ENCODE results near the gene HINFP.

The HINFP gene, protein sequence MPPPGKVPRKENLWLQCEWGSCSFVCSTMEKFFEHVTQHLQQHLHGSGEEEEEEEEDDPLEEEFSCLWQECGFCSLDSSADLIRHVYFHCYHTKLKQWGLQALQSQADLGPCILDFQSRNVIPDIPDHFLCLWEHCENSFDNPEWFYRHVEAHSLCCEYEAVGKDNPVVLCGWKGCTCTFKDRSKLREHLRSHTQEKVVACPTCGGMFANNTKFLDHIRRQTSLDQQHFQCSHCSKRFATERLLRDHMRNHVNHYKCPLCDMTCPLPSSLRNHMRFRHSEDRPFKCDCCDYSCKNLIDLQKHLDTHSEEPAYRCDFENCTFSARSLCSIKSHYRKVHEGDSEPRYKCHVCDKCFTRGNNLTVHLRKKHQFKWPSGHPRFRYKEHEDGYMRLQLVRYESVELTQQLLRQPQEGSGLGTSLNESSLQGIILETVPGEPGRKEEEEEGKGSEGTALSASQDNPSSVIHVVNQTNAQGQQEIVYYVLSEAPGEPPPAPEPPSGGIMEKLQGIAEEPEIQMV

DNA sequence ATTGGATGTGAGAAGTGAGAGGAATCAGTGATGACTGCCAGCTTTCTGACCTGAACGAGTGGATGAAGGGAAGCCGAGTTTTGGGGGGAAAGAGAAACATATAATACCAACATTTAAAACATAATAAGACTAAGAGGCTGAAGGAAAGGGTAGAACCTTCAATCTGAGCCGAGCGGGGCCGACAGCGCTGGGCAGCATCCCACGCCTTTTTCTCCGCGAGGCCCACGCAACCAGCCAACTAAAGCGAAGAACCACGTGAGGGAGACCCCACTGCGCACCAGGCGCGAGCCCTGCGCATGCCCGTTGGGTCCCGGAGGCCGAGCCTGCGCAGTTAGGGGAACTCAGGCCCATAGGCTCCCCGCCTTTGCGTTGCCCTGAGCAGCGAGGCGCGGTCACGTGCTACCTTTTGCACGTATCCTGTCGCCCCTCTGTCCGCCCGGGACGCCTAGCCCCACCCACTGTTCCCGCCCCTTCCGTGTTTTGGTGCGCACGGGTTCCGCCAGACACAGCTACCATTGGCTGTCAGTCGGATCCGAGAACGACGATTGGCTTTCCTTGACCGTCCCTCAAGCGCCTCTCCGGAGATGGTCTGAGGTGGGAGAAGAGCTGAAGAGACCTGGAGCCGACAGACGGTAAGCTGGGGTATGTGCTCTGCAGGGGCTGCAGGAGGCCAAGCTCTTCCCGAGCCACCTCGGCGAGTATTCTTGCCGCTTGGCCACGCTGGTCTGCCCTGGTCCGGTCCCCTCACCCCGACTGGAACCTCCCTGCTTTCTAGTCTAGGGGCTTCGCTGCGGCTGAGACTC lies at the start of gene HINFP:
HINFP (plus strand) TSS at position 573 of the 803 bp plus-strand sequence. CDS start 5,365 bp downstream, outside the sequence.
- in situ Hi-C loops (cut with HindIII; ENCODE audit: low pct_ligation_motif_present, low pct_unique_long_range_greater_than_20kb, low sequenced_read_pairs) = no loop called here
- peak; percentile 97 for DNase-seq

DNA sequence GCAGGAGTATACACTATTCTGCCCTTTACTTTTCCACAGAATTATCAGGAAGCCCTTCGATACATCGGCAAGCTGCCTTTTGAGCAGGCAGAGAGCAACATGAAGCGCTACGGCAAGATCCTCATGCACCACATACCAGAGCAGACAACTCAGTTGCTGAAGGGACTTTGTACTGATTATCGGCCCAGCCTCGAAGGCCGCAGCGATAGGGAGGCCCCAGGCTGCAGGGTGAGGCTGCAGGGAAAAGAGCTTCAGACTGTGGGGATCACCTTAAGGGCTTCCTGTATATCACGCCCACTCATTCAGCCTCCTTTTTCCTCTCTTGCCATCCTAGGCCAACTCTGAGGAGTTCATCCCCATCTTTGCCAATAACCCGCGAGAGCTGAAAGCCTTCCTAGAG lies 43.5 kb upstream of the HINFP start:
- DNase-seq = no peak
- in situ Hi-C loops (cut with HindIII; ENCODE audit: low pct_ligation_motif_present, low pct_unique_long_range_greater_than_20kb, low sequenced_read_pairs) = no loop called here

DNA sequence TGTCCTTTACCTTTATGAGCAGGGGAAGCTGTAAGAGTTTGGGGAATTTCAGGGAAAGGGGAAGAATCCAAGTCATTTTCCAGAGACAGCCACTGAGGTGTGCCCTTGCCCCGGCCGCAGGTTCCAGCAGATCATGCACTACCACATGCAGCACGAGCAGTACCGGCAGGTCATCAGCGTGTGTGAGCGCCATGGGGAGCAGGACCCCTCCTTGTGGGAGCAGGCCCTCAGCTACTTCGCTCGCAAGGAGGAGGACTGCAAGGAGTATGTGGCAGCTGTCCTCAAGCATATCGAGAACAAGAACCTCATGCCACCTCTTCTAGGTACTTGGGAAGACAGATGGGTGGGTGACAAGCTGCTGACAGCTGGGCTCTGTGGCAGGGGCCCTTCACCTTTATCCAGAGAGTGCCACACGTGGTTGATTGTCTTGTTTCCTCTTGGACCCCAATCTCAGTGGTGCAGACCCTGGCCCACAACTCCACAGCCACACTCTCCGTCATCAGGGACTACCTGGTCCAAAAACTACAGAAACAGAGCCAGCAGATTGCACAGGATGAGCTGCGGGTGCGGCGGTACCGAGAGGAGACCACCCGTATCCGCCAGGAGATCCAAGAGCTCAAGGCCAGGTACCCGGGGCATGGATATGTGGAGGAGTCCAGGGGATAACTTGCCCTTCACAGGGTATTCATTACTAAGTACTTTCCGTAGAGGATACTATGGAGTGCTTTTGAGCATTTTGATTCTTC lies 42.5 kb upstream of the HINFP start:
- in situ Hi-C loops (cut with HindIII; ENCODE audit: low pct_ligation_motif_present, low pct_unique_long_range_greater_than_20kb, low sequenced_read_pairs) = no loop called here
- no peak for DNase-seq

DNA sequence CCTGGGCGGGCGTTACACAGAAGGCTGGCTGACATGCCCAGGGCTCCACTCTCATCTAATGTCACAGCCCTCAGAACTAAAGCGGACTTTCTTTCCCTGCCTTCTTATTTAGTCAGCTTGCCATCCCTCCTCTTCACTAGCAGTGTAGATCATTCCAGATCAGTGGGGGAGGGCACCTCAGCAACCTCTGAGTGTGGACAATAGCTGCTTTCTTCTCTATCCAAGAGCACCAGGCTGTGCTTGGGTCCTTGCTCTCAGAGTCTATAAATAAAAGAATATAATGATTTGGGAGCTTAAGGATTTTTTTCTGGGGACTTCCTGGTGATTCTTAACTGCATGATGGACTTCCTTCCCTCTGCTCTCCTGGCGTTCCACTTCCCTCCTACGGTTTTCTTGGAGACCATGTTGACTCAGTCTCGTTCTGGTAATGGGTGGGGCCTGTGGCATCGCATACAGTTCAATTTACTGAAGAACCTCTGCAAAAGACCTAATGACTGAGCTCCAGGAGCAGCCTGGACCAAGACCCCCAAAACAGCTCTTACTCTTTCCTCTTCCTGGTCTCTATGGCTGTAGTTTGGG lies 39.6 kb upstream of the HINFP start:
- in situ Hi-C loops (cut with HindIII; ENCODE audit: low pct_ligation_motif_present, low pct_unique_long_range_greater_than_20kb, low sequenced_read_pairs) = no loop called here

DNA sequence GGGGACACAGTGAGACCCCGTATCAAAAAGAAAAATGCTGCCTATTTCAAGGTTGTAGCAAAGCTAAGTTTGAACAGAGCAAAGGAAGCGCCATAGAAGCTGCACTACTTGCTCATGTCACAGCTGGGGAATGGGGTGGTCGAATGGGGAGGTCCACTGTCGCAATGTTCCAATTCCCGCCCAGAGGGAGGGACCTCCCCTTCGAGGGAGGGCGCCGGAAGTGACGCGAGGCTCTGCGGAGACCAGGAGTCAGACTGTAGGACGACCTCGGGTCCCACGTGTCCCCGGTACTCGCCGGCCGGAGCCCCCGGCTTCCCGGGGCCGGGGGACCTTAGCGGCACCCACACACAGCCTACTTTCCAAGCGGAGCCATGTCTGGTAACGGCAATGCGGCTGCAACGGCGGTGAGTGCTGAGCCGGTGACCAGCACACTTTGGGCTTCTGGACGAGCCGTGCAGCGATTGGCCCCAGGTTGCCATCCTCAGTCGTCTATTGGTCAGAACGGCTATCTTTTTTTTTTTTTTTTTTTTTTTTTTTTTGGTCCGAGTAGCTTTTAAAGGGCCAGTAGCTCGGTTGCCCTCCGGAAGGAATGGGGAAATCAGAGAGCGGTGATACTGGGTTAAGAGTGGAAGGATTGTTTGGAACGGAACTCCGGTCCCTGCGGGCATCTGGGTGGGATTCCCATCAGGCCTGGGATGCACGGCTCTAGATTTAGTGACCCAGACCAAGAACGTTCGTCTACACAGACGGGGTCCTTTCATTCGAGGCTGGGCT lies 36.5 kb upstream of the HINFP start, which contains the start of gene HMBS:
HMBS (plus strand) TSS at position 219 of the 774 bp plus-strand sequence; CDS start at position 372, 153 bp downstream.
- in situ Hi-C loops (cut with HindIII; ENCODE audit: low pct_ligation_motif_present, low pct_unique_long_range_greater_than_20kb, low sequenced_read_pairs) = no loop called here
- DNase-seq = peak; percentile 91

More for the DNA sequence above, 39.6 kb upstream of the HINFP start:
- DNase-seq = no peak

DNA sequence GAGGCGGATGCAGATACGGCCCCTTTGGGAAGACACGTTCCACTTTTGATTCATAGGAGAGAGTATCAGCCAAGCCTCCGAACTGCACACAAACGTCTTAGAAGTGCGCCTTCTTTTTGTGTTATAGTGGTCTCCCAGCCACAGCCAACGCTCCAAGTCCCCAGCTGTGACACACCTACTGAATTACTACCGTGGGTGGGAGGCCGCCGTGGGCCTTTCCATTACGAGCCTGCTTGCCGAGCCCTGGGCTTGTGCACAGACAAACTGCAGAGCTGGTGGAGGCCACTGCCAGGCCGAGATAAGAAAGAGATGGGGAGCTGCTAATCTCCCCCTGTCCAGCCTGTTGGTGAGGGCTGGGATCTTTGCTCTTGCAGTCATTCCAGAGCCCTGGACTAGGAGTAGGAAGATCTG lies 35.9 kb upstream of the HINFP start:
- in situ Hi-C loops (cut with HindIII; ENCODE audit: low pct_ligation_motif_present, low pct_unique_long_range_greater_than_20kb, low sequenced_read_pairs) = no loop called here
- no peak for DNase-seq

DNA sequence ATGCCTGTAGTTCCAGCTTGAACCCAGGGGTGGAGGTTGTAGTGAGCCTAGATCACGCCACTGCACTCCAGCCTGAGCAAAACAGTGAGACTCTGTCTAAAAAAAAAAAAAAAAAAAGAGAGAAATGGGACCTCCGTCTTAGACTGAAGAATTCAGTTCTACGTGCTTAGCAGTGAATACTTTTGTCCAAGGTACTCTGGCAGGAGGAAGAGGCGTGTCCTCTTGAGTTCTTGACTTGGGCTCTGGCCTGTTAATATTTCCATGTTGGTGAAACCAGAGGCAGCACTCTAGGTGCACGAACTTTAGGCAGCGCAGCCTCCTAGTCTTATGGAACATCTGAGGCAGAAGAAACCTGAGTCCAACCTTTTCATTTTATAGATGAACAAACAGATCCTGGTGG lies 34.3 kb upstream of the HINFP start:
- in situ Hi-C loops (cut with HindIII; ENCODE audit: low pct_ligation_motif_present, low pct_unique_long_range_greater_than_20kb, low sequenced_read_pairs) = no loop called here
- no peak for DNase-seq

DNA sequence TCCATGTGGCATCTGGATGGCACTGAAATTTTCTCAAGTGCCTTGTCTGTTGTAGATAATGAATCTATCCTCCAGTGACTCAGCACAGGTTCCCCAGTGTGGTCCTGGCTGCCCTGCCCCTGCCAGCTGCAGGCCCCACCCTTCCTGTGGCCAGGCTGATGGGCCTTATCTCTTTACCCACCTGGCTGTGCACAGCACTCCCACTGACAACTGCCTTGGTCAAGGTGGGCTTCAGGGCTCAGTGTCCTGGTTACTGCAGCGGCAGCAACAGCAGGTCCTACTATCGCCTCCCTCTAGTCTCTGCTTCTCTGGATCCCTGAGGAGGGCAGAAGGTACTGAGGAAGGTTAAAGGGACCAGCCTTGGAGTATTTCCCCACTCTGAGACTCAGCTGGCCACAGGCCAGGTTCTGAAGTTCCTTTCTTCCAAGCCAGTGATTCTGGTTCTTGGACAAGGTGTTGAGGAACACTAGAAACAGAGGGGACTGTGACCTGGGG lies 33.6 kb upstream of the HINFP start:
- in situ Hi-C loops (cut with HindIII; ENCODE audit: low pct_ligation_motif_present, low pct_unique_long_range_greater_than_20kb, low sequenced_read_pairs) = no loop called here
- DNase-seq = no peak

DNA sequence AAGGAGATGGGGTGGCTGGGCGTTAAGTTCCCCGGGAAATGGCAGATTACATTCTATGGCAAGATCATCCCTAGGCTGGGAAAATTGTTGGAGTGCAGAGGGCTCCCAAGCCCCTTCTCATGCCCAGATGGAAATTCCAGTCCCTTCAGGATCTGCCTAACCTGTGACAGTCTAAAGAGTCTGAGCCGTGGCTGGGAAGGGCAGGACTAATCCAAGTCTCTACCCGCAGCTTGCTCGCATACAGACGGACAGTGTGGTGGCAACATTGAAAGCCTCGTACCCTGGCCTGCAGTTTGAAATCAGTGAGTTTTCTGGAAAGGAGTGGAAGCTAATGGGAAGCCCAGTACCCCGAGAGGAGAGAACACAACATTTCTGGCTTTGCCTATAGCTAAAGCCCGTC lies 33.0 kb upstream of the HINFP start:
- no peak for DNase-seq
- in situ Hi-C loops (cut with HindIII; ENCODE audit: low pct_ligation_motif_present, low pct_unique_long_range_greater_than_20kb, low sequenced_read_pairs) = no loop called here

DNA sequence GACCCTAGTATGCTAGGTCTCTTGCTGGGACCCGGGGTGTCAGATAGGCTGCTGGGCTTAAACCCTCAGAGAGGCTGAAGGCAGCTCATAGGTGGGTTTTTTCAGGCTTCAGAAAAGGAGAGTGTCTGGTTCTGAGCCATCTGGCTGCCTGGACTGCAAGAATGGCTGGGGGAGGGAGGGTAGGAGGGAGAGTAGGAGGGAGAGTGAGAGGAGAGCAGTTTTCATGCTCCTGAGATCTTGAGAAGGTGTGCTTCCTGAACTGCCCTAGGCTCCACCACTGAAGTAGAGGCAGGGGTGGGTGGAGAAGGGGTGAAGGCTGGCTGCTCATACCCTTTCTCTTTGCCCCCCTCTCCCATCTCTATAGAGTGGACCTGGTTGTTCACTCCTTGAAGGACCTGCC lies 32.1 kb upstream of the HINFP start:
- in situ Hi-C loops (cut with HindIII; ENCODE audit: low pct_ligation_motif_present, low pct_unique_long_range_greater_than_20kb, low sequenced_read_pairs) = no loop called here
- DNase-seq = no peak

DNA sequence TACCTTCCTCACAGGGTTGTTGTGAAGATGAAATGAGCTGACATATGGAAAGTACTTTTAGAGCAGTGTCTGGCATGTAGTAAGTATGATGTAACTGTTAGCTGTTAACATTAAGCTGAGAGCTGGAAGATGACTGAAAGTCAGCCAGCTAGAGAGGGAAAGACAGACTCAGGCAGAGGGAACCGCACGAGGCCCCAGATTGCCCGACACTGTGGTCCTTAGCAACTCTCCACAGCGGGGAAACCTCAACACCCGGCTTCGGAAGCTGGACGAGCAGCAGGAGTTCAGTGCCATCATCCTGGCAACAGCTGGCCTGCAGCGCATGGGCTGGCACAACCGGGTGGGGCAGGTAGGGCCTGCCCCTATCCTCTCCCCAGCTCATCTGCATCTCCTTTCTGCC lies 30.2 kb upstream of the HINFP start:
- DNase-seq = no peak
- in situ Hi-C loops (cut with HindIII; ENCODE audit: low pct_ligation_motif_present, low pct_unique_long_range_greater_than_20kb, low sequenced_read_pairs) = no loop called here

DNA sequence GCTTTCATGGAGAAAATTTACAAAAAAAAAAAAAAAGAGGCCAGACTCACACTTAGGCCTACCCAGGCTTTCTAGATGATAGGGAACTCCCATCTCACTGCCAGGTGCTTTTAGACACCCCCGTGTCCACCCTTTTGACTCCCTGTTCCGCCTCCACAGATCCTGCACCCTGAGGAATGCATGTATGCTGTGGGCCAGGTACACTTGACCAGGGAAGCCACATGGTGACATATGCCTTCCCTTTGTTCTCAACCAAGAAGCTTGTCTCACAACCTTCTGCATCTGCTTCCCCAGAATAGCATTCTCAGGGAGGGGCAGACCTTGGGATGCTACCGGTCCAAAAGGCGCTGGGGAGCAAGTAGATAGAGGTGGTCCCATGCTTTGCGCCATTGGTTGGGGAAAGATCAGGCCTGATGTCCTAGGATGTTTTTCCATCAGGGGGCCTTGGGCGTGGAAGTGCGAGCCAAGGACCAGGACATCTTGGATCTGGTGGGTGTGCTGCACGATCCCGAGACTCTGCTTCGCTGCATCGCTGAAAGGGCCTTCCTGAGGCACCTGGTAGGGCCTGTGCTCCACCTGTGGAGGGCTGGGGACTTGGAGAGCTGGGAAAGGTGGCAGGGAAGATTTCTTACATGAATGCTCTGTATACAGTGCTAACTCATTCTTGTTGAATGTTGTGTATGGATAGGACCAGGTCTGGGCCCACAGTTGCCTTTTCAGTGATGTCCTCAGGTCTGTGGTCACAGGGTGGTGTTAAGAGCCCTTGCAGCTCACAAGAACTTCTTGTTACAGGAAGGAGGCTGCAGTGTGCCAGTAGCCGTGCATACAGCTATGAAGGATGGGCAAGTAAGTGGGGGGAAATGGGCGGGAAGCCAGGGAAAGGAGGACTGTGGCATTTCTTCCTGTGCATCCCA lies 29.2 kb upstream of the HINFP start:
- no peak for DNase-seq
- in situ Hi-C loops (cut with HindIII; ENCODE audit: low pct_ligation_motif_present, low pct_unique_long_range_greater_than_20kb, low sequenced_read_pairs) = no loop called here

DNA sequence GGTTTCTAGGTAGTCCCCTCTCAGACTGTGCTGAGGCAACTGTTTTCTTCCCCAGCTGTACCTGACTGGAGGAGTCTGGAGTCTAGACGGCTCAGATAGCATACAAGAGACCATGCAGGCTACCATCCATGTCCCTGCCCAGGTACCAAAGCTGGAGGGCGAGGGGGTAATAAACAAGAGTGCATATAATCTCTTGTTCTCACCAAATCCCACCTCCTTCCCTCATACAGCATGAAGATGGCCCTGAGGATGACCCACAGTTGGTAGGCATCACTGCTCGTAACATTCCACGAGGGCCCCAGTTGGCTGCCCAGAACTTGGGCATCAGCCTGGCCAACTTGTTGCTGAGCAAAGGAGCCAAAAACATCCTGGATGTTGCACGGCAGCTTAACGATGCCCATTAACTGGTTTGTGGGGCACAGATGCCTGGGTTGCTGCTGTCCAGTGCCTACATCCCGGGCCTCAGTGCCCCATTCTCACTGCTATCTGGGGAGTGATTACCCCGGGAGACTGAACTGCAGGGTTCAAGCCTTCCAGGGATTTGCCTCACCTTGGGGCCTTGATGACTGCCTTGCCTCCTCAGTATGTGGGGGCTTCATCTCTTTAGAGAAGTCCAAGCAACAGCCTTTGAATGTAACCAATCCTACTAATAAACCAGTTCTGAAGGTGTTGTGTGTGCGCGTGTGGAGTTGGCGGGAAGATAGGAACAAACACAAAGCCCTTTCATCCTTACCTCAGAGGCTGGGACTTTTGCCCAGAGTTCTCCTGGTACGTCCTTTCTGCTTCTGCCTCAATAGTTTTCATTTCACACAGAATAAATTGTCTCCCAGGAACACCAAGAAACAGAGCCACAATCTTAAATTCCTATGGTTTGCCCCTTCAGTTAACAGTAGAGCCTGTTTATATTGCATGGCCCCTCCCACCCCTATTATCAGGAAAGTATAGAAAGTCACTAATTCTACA lies 28.2 kb upstream of the HINFP start:
- no peak for DNase-seq
- in situ Hi-C loops (cut with HindIII; ENCODE audit: low pct_ligation_motif_present, low pct_unique_long_range_greater_than_20kb, low sequenced_read_pairs) = no loop called here

DNA sequence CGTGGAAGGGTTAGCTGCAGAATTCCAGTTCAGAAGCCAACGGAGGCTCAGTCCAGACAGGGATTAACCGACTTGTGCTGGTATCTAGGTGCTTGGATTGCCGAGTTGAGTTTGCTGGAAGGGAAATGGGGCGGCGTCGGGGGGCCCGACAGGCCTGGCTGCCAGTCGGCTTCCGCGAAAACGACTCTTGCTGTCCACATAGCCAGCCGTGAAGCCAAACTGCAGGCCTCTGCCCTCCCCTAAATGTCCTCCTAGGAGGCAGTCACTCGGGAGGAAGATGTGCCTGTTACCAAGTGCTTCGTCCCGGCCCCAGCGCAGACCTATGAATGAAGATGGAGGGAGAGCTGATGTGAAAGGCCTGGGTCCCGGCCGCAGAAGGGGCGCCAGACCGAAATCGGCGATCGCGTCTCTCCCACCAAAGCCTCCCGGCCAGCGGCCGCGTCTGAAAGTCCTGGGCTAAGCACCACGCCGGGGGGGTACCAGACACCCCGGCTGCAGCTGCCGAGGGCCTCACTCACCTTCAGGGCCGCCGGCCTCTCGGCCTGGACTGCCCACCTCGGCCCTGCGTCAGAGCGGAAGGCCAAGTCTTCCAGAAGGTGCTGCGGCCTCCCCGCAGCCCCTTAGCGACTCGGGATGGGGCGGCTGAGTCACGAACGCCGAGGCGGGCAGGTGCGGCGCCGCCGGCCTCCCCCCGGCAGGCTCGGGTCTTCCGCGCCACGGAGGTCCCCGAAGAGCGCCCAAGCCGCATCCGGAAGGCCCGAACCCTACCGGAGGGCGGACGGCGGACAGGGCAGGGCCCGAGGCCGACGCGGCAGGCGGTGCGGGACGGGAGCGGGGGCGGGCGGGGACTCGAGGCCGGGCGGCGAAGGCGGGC lies 27.2 kb upstream of the HINFP start:
- DNase-seq = peak; percentile 30
- in situ Hi-C loops (cut with HindIII; ENCODE audit: low pct_ligation_motif_present, low pct_unique_long_range_greater_than_20kb, low sequenced_read_pairs) = no loop called here

DNA sequence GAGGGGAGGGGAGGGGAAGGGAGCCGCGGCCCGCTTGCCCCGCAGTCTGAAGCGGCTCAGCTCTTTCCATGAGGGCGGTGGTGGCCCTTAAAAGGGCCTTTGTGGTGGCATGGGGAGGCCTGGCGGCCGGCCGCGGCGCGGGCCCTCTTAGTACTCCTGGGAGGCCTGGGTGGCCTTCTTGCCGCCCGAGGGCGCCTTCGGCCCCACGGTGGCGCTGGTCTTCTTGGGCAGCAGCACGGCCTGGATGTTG lies 26.6 kb upstream of the HINFP start:
- in situ Hi-C loops (cut with HindIII; ENCODE audit: low pct_ligation_motif_present, low pct_unique_long_range_greater_than_20kb, low sequenced_read_pairs) = no loop called here
- peak; percentile 73 for DNase-seq

Measured in ACHN (cell line).